GM18526 (cell line): ENCODE measurements around the gene BICC1.

Experiments
- POLR2A ChIP-seq: IDR thresholded peaks from 3 replicates; pipeline ENCODE4 v1.6.1; 2011; ENCODE audit not compliant: insufficient read length; ENCODE audit errors: extremely low read depth

The BICC1 gene

DNA sequence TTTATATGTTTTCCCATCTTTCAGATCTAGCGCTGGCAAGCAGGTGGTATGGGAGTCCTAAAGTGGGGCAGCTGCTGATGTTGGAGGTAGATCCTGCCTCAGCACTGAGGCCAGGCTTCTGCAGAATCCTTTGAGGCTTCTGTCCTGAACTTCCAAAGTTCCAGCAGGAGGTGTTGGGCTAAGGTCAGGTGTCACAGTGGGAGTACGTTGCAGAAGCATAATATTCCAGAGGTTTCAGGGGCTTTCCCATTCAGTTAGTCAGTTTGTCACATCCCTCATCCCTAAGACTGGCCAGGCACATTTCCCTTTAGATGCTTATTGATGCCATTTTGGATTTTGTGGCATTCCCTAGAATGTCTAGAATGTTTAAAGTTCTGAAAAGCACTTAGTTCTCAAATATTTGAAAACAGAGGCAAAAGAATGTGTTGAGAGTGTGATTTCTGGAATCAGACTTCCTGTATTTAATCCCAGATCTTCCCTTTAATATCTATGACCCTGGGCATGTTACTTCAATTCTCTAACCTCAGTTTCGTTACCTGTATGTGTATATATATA, 344.7 kb downstream of the BICC1 start:
- TF ChIP-seq POLR2A: no peak

DNA sequence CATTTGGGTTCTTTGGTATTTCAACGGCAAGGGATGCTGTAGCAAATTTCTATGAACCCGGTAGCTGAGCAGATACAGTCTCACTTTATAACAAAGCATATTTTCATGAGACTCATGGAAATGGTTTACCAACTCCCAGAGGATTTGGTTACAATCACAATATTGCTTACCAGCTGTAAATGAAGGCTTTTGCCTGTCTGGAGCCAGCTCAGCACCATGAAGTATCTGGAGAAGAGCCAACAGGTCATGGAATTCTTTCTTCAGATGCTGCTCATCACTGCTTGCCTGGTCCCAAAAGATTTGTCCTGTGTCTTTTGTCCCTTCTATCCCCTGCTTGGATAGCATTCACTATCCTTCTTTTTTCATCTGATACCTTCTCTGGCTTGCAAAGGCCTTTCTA, 346.9 kb downstream of the BICC1 start:
- TF ChIP-seq POLR2A: no peak

DNA sequence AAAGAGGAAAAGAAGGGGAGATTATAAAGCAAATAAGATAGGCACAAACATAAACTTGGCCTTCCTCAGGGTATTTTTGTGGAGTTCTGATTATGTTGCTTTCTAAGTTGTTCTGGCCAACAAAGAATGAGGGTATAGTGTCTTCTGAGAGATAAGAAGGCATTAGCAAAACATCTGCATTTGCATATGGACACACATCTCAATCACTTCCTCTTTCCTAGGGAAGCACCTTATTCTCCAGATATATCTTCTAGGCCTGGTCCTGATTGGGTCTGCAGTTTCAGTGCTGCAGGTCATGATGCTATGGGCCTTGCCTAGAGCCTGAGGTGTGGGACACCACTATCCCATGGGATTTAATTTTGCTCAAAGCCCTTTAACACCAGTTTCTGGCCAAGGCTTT, 355.0 kb downstream of the BICC1 start:
- no peak for TF ChIP-seq POLR2A

DNA sequence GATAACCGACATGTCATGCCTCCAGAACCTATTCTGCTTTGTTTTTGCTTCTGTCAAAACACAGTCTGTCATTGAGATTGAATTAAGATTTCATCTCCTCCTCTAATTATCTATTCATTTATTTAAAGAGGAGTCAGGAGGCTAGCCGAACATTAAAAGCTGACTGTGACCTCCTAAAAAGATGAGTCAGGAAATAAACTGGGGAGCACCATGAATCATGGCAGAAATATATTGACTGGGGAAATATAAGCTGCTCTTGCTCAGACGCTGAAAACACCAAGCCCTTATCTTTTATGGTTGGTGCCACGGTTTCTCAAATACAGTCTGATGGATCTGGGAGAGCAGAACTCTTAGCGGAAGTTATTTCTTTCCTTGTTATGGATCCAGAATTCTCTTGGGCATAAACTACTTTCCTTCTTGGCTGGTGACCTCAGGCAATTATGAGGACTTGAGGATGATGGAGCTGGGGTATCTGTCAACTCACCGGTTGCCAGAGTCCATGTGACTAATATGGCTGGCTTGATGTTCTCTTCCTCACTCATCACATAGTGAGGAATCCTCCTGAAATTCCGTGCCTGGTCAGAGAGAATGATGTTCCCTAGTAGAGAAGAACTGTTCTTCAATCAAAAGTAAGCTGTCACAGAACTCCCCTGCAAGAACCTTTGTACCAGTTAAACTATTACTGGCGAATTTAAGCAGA, 356.2 kb downstream of the BICC1 start:
- no peak for TF ChIP-seq POLR2A

DNA sequence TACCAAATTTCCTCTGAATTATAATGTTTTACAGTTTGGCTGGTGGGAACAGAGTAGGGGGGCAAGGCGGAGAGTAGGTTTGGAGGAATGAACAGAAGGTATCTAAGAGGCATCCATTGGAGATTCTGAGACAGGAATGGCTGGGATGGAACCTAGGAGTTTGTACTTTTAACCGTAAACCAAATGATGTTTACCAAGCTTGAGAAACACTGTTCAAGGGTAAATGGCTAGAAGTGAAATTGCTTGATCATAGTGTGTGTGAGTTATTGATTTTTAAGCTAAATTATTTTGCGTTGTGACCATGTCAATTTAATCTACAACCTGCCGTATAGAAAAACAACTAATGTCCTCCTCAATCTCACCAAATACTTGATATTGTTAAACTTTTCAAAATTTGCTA, 357.4 kb downstream of the BICC1 start:
- no peak for TF ChIP-seq POLR2A

DNA sequence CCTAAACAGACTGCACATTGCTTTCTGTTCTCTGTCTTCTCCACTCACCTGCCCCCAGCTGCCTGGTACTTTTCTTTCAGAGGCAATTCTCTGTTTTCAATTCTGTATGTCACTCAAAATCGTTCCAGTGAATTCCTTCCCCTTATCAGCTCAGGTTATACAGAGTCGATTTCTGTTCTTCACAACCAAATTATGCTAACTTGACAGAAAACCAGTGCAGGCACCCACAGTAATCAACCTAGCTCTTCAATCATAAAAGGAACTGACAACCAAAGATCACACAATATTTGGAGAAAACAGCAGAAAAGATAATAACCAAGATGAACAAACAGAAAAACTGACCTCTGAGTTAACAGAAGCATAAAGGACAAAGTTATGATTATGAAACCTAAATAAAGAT, 360.5 kb downstream of the BICC1 start:
- TF ChIP-seq POLR2A: no peak
